ENCODE measurements around the gene LRRC75A. TPM values are rescaled to one million over a fixed set of nuclear protein-coding genes. Genes with fewer than 3 reads are reported as not detected.
A peak's percentile ranks its signal among the peaks of the same experiment; 100 is the strongest.

The LRRC75A gene
- total RNA-seq, 1 experiment from 2014 or later, result 22.9 TPM

DNA sequence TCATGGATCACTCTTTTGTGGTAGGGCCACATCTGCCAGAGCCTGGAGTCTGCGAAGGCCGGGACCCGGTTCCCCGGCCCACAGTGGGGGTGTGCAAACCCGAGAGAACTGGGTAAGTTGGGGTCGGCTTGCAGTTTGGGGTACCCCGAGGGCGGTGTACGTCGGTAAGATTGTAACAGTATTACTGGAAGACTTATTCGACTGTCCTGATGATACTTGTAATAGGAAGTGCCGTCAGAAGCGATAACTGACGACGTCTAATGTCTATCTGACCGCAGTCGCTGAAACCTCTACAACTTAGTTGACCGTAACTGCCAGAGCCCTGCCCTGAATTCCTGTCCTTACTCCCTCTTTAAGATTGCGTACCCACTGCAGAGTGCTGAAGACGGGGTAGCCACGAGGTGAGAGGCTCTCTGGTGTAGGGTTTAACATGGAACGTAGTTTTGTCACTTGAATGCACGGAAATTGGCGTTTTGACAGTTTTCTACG, 52.6 kb downstream of the LRRC75A start:
- no peaks in the 10 kb centered on the region for H3K27me3 Mint-ChIP-seq (ENCODE audit: low read depth)
- H3K4me1 Mint-ChIP-seq, result peaks cover 68% of the 10 kb centered on the region
- H3K9me3 Mint-ChIP-seq, result no peaks in the 10 kb centered on the region
- no peak for ATAC-seq
- DNase-seq (ENCODE audit: low spot score), result no peak
- TF ChIP-seq ZNF263 (CRISPR knock-in tag; IDR thresholded peaks at IDR 0.05; ENCODE audit: low read depth) (0 out of 2 replicates have a peak, but pooled peaks have one; percentile 20), NFYB (CRISPR knock-in tag; conservative IDR thresholded peaks at IDR 0.05; ENCODE audit: low read depth) (no peak), CREM (CRISPR knock-in tag; IDR thresholded peaks at IDR 0.05) (no peak), TP53 (CRISPR knock-in tag; IDR thresholded peaks at IDR 0.05) (0 out of 2 replicates have a peak, but pooled peaks have one; percentile 71), ZNF232 (CRISPR knock-in tag; IDR thresholded peaks at IDR 0.05) (no peak), JUN (CRISPR knock-in tag; IDR thresholded peaks at IDR 0.05) (0 out of 2 replicates have a peak, but pooled peaks have one; percentile 7), EMX1 (CRISPR knock-in tag; IDR thresholded peaks at IDR 0.05) (peak; percentile 90; the same call in 1 of the 2 replicates), PRRX2 (CRISPR knock-in tag; IDR thresholded peaks at IDR 0.05) (peak; percentile 59; the same call in 1 of the 2 replicates), CBFB (CRISPR knock-in tag; IDR thresholded peaks at IDR 0.05; ENCODE audit: low read depth) (0 out of 2 replicates have a peak, but pooled peaks have one; percentile 3), ZNF121 (CRISPR knock-in tag; IDR thresholded peaks at IDR 0.05) (no peak), TEAD4 (CRISPR knock-in tag; IDR thresholded peaks at IDR 0.05) (no peak), MYBL2 (CRISPR knock-in tag; IDR thresholded peaks at IDR 0.05) (no peak), ZNF138 (CRISPR knock-in tag; conservative IDR thresholded peaks at IDR 0.05) (no peak), ZNF219 (CRISPR knock-in tag; IDR thresholded peaks at IDR 0.05; ENCODE audit: borderline replicate concordance) (no peak), ZNF317 (CRISPR knock-in tag; IDR thresholded peaks at IDR 0.05; ENCODE audit: borderline replicate concordance, low read depth) (no peak)
- TF ChIP-seq, protein P1, sequence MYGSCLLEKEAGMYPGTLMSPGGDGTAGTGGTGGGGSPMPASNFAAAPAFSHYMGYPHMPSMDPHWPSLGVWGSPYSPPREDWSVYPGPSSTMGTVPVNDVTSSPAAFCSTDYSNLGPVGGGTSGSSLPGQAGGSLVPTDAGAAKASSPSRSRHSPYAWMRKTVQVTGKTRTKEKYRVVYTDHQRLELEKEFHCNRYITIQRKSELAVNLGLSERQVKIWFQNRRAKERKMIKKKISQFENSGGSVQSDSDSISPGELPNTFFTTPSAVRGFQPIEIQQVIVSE (CRISPR knock-in tag; IDR thresholded peaks at IDR 0.05; ENCODE audit: borderline replicate concordance), result no peak
- TF ChIP-seq, protein P2, sequence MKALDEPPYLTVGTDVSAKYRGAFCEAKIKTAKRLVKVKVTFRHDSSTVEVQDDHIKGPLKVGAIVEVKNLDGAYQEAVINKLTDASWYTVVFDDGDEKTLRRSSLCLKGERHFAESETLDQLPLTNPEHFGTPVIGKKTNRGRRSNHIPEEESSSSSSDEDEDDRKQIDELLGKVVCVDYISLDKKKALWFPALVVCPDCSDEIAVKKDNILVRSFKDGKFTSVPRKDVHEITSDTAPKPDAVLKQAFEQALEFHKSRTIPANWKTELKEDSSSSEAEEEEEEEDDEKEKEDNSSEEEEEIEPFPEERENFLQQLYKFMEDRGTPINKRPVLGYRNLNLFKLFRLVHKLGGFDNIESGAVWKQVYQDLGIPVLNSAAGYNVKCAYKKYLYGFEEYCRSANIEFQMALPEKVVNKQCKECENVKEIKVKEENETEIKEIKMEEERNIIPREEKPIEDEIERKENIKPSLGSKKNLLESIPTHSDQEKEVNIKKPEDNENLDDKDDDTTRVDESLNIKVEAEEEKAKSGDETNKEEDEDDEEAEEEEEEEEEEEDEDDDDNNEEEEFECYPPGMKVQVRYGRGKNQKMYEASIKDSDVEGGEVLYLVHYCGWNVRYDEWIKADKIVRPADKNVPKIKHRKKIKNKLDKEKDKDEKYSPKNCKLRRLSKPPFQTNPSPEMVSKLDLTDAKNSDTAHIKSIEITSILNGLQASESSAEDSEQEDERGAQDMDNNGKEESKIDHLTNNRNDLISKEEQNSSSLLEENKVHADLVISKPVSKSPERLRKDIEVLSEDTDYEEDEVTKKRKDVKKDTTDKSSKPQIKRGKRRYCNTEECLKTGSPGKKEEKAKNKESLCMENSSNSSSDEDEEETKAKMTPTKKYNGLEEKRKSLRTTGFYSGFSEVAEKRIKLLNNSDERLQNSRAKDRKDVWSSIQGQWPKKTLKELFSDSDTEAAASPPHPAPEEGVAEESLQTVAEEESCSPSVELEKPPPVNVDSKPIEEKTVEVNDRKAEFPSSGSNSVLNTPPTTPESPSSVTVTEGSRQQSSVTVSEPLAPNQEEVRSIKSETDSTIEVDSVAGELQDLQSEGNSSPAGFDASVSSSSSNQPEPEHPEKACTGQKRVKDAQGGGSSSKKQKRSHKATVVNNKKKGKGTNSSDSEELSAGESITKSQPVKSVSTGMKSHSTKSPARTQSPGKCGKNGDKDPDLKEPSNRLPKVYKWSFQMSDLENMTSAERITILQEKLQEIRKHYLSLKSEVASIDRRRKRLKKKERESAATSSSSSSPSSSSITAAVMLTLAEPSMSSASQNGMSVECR (CRISPR knock-in tag; IDR thresholded peaks at IDR 0.05; ENCODE audit: borderline replicate concordance), result peak; percentile 45; the same call in 1 of the 2 replicates
- TF ChIP-seq, protein P3, sequence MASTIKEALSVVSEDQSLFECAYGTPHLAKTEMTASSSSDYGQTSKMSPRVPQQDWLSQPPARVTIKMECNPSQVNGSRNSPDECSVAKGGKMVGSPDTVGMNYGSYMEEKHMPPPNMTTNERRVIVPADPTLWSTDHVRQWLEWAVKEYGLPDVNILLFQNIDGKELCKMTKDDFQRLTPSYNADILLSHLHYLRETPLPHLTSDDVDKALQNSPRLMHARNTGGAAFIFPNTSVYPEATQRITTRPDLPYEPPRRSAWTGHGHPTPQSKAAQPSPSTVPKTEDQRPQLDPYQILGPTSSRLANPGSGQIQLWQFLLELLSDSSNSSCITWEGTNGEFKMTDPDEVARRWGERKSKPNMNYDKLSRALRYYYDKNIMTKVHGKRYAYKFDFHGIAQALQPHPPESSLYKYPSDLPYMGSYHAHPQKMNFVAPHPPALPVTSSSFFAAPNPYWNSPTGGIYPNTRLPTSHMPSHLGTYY (CRISPR knock-in tag; IDR thresholded peaks at IDR 0.05), result no peak; the same call in 1 of the 2 replicates
- TF ChIP-seq, protein P4, sequence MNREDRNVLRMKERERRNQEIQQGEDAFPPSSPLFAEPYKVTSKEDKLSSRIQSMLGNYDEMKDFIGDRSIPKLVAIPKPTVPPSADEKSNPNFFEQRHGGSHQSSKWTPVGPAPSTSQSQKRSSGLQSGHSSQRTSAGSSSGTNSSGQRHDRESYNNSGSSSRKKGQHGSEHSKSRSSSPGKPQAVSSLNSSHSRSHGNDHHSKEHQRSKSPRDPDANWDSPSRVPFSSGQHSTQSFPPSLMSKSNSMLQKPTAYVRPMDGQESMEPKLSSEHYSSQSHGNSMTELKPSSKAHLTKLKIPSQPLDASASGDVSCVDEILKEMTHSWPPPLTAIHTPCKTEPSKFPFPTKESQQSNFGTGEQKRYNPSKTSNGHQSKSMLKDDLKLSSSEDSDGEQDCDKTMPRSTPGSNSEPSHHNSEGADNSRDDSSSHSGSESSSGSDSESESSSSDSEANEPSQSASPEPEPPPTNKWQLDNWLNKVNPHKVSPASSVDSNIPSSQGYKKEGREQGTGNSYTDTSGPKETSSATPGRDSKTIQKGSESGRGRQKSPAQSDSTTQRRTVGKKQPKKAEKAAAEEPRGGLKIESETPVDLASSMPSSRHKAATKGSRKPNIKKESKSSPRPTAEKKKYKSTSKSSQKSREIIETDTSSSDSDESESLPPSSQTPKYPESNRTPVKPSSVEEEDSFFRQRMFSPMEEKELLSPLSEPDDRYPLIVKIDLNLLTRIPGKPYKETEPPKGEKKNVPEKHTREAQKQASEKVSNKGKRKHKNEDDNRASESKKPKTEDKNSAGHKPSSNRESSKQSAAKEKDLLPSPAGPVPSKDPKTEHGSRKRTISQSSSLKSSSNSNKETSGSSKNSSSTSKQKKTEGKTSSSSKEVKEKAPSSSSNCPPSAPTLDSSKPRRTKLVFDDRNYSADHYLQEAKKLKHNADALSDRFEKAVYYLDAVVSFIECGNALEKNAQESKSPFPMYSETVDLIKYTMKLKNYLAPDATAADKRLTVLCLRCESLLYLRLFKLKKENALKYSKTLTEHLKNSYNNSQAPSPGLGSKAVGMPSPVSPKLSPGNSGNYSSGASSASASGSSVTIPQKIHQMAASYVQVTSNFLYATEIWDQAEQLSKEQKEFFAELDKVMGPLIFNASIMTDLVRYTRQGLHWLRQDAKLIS (CRISPR knock-in tag; IDR thresholded peaks at IDR 0.05; ENCODE audit: borderline replicate concordance), result no peak
- TF ChIP-seq, protein P5, sequence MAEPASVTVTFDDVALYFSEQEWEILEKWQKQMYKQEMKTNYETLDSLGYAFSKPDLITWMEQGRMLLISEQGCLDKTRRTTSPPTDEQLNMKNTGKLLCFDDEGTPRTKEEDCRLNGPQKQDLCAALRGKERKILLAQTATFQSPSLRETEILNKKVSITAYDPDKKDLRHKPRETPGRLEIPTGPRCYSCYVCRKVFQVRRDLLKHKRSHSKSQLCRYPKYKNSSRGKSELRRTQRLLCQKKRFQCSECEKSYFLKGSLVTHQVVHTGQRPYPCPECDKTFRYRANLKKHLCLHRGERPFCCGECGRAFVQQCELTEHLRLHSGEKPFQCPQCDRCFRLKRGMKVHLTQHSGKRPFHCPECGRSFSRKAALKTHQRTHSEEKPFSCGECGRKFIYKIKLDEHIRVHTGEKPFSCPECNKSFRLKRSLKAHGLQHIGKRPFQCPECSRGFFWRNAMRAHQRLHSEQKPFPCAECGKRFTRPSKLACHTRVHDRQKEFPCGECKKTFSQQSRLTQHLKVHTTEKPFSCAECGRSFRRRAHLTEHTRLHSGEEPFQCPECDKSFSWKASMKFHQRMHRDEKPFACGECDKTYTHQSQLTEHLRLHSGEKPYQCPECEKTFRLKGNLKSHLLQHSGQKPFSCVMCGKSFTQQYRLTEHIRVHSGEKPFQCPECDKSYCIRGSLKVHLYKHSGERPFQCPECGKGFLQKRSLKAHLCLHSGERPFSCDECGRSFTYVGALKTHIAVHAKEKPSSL (CRISPR knock-in tag; conservative IDR thresholded peaks at IDR 0.05), result no peak
- TF ChIP-seq, protein P6, sequence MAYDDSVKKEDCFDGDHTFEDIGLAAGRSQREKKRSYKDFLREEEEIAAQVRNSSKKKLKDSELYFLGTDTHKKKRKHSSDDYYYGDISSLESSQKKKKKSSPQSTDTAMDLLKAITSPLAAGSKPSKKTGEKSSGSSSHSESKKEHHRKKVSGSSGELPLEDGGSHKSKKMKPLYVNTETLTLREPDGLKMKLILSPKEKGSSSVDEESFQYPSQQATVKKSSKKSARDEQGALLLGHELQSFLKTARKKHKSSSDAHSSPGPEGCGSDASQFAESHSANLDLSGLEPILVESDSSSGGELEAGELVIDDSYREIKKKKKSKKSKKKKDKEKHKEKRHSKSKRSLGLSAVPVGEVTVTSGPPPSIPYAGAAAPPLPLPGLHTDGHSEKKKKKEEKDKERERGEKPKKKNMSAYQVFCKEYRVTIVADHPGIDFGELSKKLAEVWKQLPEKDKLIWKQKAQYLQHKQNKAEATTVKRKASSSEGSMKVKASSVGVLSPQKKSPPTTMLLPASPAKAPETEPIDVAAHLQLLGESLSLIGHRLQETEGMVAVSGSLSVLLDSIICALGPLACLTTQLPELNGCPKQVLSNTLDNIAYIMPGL (CRISPR knock-in tag; IDR thresholded peaks at IDR 0.05), result peak; percentile 77; the same call in 1 of the 2 replicates
- TF ChIP-seq, protein P7, sequence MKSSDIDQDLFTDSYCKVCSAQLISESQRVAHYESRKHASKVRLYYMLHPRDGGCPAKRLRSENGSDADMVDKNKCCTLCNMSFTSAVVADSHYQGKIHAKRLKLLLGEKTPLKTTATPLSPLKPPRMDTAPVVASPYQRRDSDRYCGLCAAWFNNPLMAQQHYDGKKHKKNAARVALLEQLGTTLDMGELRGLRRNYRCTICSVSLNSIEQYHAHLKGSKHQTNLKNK (CRISPR knock-in tag; IDR thresholded peaks at IDR 0.05), result 0 out of 2 replicates have a peak, but pooled peaks have one; percentile 0
- H3K36me3 Mint-ChIP-seq, result peaks cover 42% of the 10 kb centered on the region
- POLR2A ChIA-PET, result interaction anchor here (0.6 to 1.9 kb wide), 15 partner anchors 12 to 150 kb away, joined by 3 to 16 read pairs (median 4); partner anchors contain the start of genes CENPV, TRPV2 and UBB
- CTCF ChIA-PET, result interaction anchor here (0.5 to 4.1 kb wide), 9 partner anchors 12 to 154 kb away, joined by 3 to 49 read pairs (median 6); partner anchors contain the start of genes CENPV and UBB
- H3K27ac Mint-ChIP-seq, result peak overlapping the region; percentile 96
- peak overlapping the region; percentile 99 for H3K4me3 Mint-ChIP-seq
